Spleen (tissue), 7 donors: ENCODE measurements around the gene CCL16.

Experiments
- CTCF ChIP-seq, 11 experiments: fragments of 200-600 bp in 7 of 11; fragments of 450-650 bp in 4 of 11; sonication (generic) in 4 of 11; IDR thresholded peaks in 8 of 11; conservative IDR thresholded peaks in 3 of 11; 1 replicate in 7 of 11; 2 replicates in 4 of 11; pipeline versions ENCODE4 v1.4.0 to v1.8.0; 2016 to 2021; ENCODE audit warnings: antibody characterized with exemption in 11 of 11, inconsistent platforms in 4 of 11, mild to moderate bottlenecking in 1 of 11
- POLR2AphosphoS5 ChIP-seq, 3 donors: sonication (generic); formaldehyde crosslinking; IDR thresholded peaks; one replicate each; pipeline ENCODE4 v1.5.1; 2017; ENCODE audit warnings: antibody characterized with exemption in 3 of 3
- donor health status: DM: no; HTN: no; CAD: no; lungs with moderate emphysema.
- donor health status: DM: no; HTN: no; CAD: no.
- donor health status: DM: no; HTN: no; CAD: no.

- TF ChIP-seq CTCF (IDR thresholded peaks at IDR 0.05 in 8 of 11, conservative IDR thresholded peaks at IDR 0.05 in 3 of 11) (no peak), POLR2AphosphoS5 (IDR thresholded peaks at IDR 0.05) (no peak)
These were observed 49.4 kb downstream of the CCL16 start for GRCh38 chr17:35931794-35932425.
